SU-DHL-6 (cell line): ENCODE measurements around the gene UBL3.

Experiments
- H2AFZ ChIP-seq: fragments of 200-600 bp; sonication (generic); 2 replicates; pipeline ENCODE4 v1.6.1; 2014; ENCODE audit warnings: low read depth, mild to moderate bottlenecking, moderate library complexity, mixed read lengths, antibody characterized with exemption, low read length; ENCODE audit not compliant: severe bottlenecking
- H3F3A ChIP-seq: fragments of 200-600 bp; shearing (Covaris generic); 2 replicates; pipeline ENCODE4 v1.6.0; 2016; ENCODE audit warnings: antibody characterized with exemption, mild to moderate bottlenecking; ENCODE audit not compliant: insufficient read depth
- H3K27ac ChIP-seq: fragments of 200-600 bp; sonication (generic); 2 replicates; pipeline ENCODE4 v1.5.1; 2016; ENCODE audit warnings: low read depth, mild to moderate bottlenecking, low read length, moderate library complexity, mixed read lengths
- H3K27me3 ChIP-seq: fragments of 200-600 bp; sonication (generic), shearing (Covaris generic); 2 replicates; pipeline ENCODE4 v1.6.0; 2014; ENCODE audit warnings: mild to moderate bottlenecking, low read length
- H3K36me3 ChIP-seq: fragments of 200-600 bp; sonication (generic); 2 replicates; pipeline ENCODE4 v1.6.1; 2014; ENCODE audit warnings: mild to moderate bottlenecking, low read length, mixed read lengths
- H3K4me2 ChIP-seq: fragments of 300-600, 200-600 bp; shearing (Covaris generic), sonication (generic); 2 replicates; pipeline ENCODE4 v1.6.0; 2014; ENCODE audit warnings: low read length, low read depth, mild to moderate bottlenecking; ENCODE audit not compliant: poor library complexity, severe bottlenecking
- H3K4me3 ChIP-seq: fragments of 200-600 bp; sonication (generic); 2 replicates; pipeline ENCODE4 v1.5.1; 2014; ENCODE audit warnings: antibody characterized with exemption, low read length, mild to moderate bottlenecking, mixed read lengths; ENCODE audit not compliant: insufficient read depth, poor library complexity, severe bottlenecking
- H3K79me2 ChIP-seq: fragments of 200-600 bp; sonication (generic); 2 replicates; pipeline ENCODE4 v1.6.1; 2014; ENCODE audit warnings: mild to moderate bottlenecking, low read length, moderate library complexity; ENCODE audit not compliant: insufficient read depth
- H3K9ac ChIP-seq: fragments of 200-600 bp; sonication (generic); 2 replicates; pipeline ENCODE4 v1.7.0; 2014; ENCODE audit warnings: mild to moderate bottlenecking, low read length
- H3K9me2 ChIP-seq: fragments of 200-600 bp; sonication (generic); replicated peaks from 2 replicates; pipeline ENCODE4 v1.6.1; 2014; ENCODE audit warnings: low read length; ENCODE audit not compliant: insufficient read depth
- H3K9me3 ChIP-seq: fragments of 200-600 bp; sonication (generic); 2 replicates; pipeline ENCODE4 v1.6.1; 2014; ENCODE audit warnings: low read length, mixed read lengths; ENCODE audit not compliant: insufficient read depth
- H4K20me1 ChIP-seq: fragments of 200-600 bp; sonication (generic); 2 replicates; pipeline ENCODE4 v1.6.1; 2014; ENCODE audit warnings: low read depth, mild to moderate bottlenecking, antibody characterized with exemption, low read length, moderate library complexity, mixed read lengths
- CTCF ChIP-seq: fragments of 200-600 bp; sonication (generic); IDR thresholded peaks from one replicate; pipeline ENCODE4 v1.5.1; 2017; ENCODE audit warnings: antibody characterized with exemption, mild to moderate bottlenecking, low read length, moderate library complexity; ENCODE audit not compliant: insufficient read depth, poor library complexity, severe bottlenecking
- EZH2phosphoT487 ChIP-seq: fragments of 200-600 bp; sonication (generic), shearing (Covaris generic); conservative IDR thresholded peaks from 2 replicates; pipeline ENCODE4 v1.6.1; 2018; ENCODE audit warnings: mild to moderate bottlenecking, antibody characterized with exemption, low read length, moderate library complexity, mixed read lengths

The UBL3 gene

GRCh38 chr13:29846475-29847256 is 3.8 kb downstream of the UBL3 start:
- Histone ChIP-seq H3K4me3 (no peak overlapping the region), H3K27me3 (no peaks in the 10 kb centered on the region), H3K9me2 (no peaks in the 10 kb centered on the region), H3K9ac (no peak overlapping the region), H4K20me1 (peaks cover 10% of the 10 kb centered on the region; the same call in 1 of the 2 replicates), H3K4me2 (peak overlapping the region; percentile 16), H3K27ac (no peak overlapping the region), H3K9me3 (no peaks in the 10 kb centered on the region), H3K79me2 (peaks cover 5% of the 10 kb centered on the region; the same call in 1 of the 2 replicates), H2AFZ (no peak overlapping the region), H3K36me3 (no peaks in the 10 kb centered on the region), H3F3A (0 out of 2 replicates have a peak, but pooled peaks cover 3% of the 10 kb centered on the region)
- no peak for TF ChIP-seq CTCF
- TF ChIP-seq EZH2phosphoT487 = no peak

- no peaks in the 10 kb centered on the region for H3F3A ChIP-seq
- H3K4me3 ChIP-seq = no peak overlapping the region
- H3K27ac ChIP-seq = no peak overlapping the region
- no peak overlapping the region for H3K9ac ChIP-seq
- H3K27me3 ChIP-seq = no peaks in the 10 kb centered on the region
- no peak overlapping the region for H3K4me2 ChIP-seq
- H3K9me2 ChIP-seq = no peaks in the 10 kb centered on the region
- peaks cover 10% of the 10 kb centered on the region; the same call in 1 of the 2 replicates for H4K20me1 ChIP-seq
- H2AFZ ChIP-seq = no peak overlapping the region
- H3K79me2 ChIP-seq = peaks cover 5% of the 10 kb centered on the region; the same call in 1 of the 2 replicates
- no peaks in the 10 kb centered on the region for H3K36me3 ChIP-seq
- TF ChIP-seq CTCF (peak; percentile 17), EZH2phosphoT487 (no peak)
- H3K9me3 ChIP-seq = no peaks in the 10 kb centered on the region
Measured at GRCh38 chr13:29845440-29846056, 4.9 kb downstream of the UBL3 start.

DNA sequence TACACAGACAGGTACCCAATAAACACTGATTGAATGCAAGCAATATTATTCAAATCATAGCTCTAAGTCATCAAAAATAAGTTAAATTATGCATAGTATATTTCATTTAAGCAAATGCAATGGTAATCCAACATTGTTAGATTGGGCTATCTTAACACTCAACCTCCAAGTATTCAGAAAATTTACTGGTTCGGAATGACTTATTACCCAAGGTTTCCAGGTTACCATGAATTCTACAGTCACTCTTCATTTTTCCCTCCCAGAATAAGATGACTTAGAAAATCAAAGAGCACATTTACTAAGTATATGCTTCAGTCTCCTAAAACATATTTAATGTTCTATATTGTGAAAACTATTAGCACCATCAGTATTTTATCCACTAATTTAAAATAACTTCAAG is 6.0 kb downstream of the UBL3 start:
- Histone ChIP-seq H3K27ac (no peak overlapping the region), H3K36me3 (no peaks in the 10 kb centered on the region), H3K79me2 (peaks cover 5% of the 10 kb centered on the region; the same call in 1 of the 2 replicates), H3K9me2 (no peaks in the 10 kb centered on the region), H3K4me3 (no peak overlapping the region), H3K27me3 (no peaks in the 10 kb centered on the region), H3F3A (no peaks in the 10 kb centered on the region), H2AFZ (no peak overlapping the region), H3K4me2 (no peak overlapping the region), H3K9me3 (no peaks in the 10 kb centered on the region), H4K20me1 (peaks cover 10% of the 10 kb centered on the region; the same call in 1 of the 2 replicates), H3K9ac (no peak overlapping the region)
- TF ChIP-seq CTCF (no peak), EZH2phosphoT487 (no peak)
